Activated CD8-positive, alpha-beta T cell treated with anti-CD3 and anti-CD28 coated beads for 36 hours (primary cell): ENCODE results near the gene LRIF1. TPM values are rescaled to one million over a fixed set of nuclear protein-coding genes. Genes with fewer than 3 reads are reported as not detected.

Experiments used
- ATAC-seq: fragments of 200-7000 bp; cut with Tn5 transposase; one replicate; pipeline ENCODE4 v1.10.0; 2021; ENCODE audit warnings: mild to moderate bottlenecking, moderate library complexity
- CTCF ChIA-PET: fragments of 350-600 bp; sonication (Branson Sonifier 250); formaldehyde crosslinking; loops from one replicate; lab custom pipeline; 2021; ENCODE audit warnings: antibody characterized with exemption; lab: Charles Lee
- POLR2A ChIA-PET: fragments of 350-600 bp; sonication (Branson Sonifier 250); formaldehyde crosslinking; loops from one replicate; lab custom pipeline; 2021; ENCODE audit warnings: antibody characterized with exemption; lab: Charles Lee
- DNase-seq: peaks from one replicate; pipeline ENCODE4 v3.0.0-alpha.2; 2020
- H3K27ac Mint-ChIP-seq: one replicate; pipeline ENCODE4 v1.8.0; 2021; ENCODE audit warnings: mild to moderate bottlenecking, mixed read lengths
- H3K27me3 Mint-ChIP-seq: one replicate; pipeline ENCODE4 v1.8.0; 2021; ENCODE audit warnings: mixed read lengths
- H3K36me3 Mint-ChIP-seq: one replicate; pipeline ENCODE4 v1.8.0; 2021; ENCODE audit warnings: low read depth, mixed read lengths
- H3K4me1 Mint-ChIP-seq: one replicate; pipeline ENCODE4 v1.8.0; 2021; ENCODE audit warnings: low read depth, mixed read lengths
- H3K4me3 Mint-ChIP-seq: one replicate; pipeline ENCODE4 v1.8.0; 2021; ENCODE audit warnings: mild to moderate bottlenecking, moderate library complexity, mixed read lengths
- H3K9me3 Mint-ChIP-seq: one replicate; pipeline ENCODE4 v1.8.0; 2021; ENCODE audit warnings: mixed read lengths
- intact Hi-C: fragments of 100-400 bp; cut with micrococcal nuclease; formaldehyde crosslinking; loops from one replicate; pipeline ENCODE4 v1.10.0; 2022
- total RNA-seq, 2 experiments: library from RNA; stranded (reverse); gene quantifications; one replicate each; pipeline ENCODE4 v1.2.3, GENCODE V29; 2021
- TF ChIP-seq, protein P1 (sequence below): fragments of 200-600 bp; IDR thresholded peaks from one replicate; pipeline ENCODE4 v1.8.0; 2022; ENCODE audit warnings: antibody characterized with exemption, mild to moderate bottlenecking

LRIF1 gene
- total RNA-seq, 2 experiments from 2014 or later = 16.0 to 16.1 TPM

- Mint-ChIP-seq H3K4me1 (peaks cover 50% of the 10 kb centered on the region), H3K36me3 (peaks cover 86% of the 10 kb centered on the region), H3K4me3 (no peak overlapping the region), H3K9me3 (peaks cover 4% of the 10 kb centered on the region), H3K27ac (peak overlapping the region; percentile 60), H3K27me3 (no peaks in the 10 kb centered on the region)
- ChIA-PET POLR2A (interaction anchor here (0.6 to 5.6 kb wide), 2 partner anchors 15 to 25 kb away, joined by 3 to 27 read pairs; partner anchors contain the start of gene CD53), CTCF (no interaction called here)
- intact Hi-C loops = no loop called here
- no peak for DNase-seq
- no peak for ATAC-seq
- TF ChIP-seq, protein P1, sequence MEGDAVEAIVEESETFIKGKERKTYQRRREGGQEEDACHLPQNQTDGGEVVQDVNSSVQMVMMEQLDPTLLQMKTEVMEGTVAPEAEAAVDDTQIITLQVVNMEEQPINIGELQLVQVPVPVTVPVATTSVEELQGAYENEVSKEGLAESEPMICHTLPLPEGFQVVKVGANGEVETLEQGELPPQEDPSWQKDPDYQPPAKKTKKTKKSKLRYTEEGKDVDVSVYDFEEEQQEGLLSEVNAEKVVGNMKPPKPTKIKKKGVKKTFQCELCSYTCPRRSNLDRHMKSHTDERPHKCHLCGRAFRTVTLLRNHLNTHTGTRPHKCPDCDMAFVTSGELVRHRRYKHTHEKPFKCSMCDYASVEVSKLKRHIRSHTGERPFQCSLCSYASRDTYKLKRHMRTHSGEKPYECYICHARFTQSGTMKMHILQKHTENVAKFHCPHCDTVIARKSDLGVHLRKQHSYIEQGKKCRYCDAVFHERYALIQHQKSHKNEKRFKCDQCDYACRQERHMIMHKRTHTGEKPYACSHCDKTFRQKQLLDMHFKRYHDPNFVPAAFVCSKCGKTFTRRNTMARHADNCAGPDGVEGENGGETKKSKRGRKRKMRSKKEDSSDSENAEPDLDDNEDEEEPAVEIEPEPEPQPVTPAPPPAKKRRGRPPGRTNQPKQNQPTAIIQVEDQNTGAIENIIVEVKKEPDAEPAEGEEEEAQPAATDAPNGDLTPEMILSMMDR = no peak
Measured at GRCh38 chr1:110899458-110899843, 64.3 kb downstream of the LRIF1 start.

- peaks cover 90% of the 10 kb centered on the region for H3K36me3 Mint-ChIP-seq
- H3K27ac Mint-ChIP-seq = peak overlapping the region; percentile 92
- peaks cover 2% of the 10 kb centered on the region for H3K9me3 Mint-ChIP-seq
- CTCF ChIA-PET = interaction anchor here (1.3 kb wide), 1 partner anchor 10 kb away, joined by 5 read pairs; no protein-coding TSS in a partner anchor
- TF ChIP-seq, protein P1 = no peak
- intact Hi-C loops = no loop called here
- H3K27me3 Mint-ChIP-seq = no peaks in the 10 kb centered on the region
- ATAC-seq (no peak), DNase-seq (no peak)
- POLR2A ChIA-PET = interaction anchor here (1.2 to 5.6 kb wide), 4 partner anchors 8 to 25 kb away, joined by 4 to 27 read pairs (median 6); partner anchors contain the start of gene CD53
- no peak overlapping the region for H3K4me3 Mint-ChIP-seq
- peaks cover 56% of the 10 kb centered on the region for H3K4me1 Mint-ChIP-seq
Measured at GRCh38 chr1:110898734-110899457, 64.8 kb downstream of the LRIF1 start.

DNA sequence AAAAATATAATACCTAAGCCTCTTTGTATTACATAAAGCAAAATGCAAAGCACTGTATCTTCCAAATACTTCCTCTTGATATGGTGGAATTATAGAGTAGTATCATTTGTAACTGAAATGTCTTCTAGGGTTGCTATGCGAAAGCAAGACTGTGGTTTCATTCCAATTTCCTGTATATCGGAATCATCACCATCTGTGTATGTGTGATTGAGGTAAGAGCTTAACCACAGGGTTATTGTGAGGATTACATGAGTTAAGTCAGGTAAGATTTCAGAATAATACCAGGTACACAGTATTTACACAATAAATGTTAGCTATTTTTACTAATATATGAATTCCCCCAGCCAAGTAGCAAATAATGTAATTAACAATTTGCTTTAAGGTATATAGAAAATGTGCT, 66.0 kb downstream of the LRIF1 start:
- DNase-seq (no peak), ATAC-seq (peak; percentile 34)
- ChIA-PET CTCF (interaction anchor here (0.9 to 1.3 kb wide), 2 partner anchors 9 to 95 kb away, joined by 3 to 5 read pairs; no protein-coding TSS in a partner anchor), POLR2A (interaction anchor here (1.0 to 5.6 kb wide), 5 partner anchors 9 to 66 kb away, joined by 4 to 27 read pairs (median 5); partner anchors contain the start of genes CD53 and LRIF1)
- Mint-ChIP-seq H3K9me3 (no peaks in the 10 kb centered on the region), H3K4me1 (peaks cover 65% of the 10 kb centered on the region), H3K27me3 (no peaks in the 10 kb centered on the region), H3K4me3 (no peak overlapping the region), H3K36me3 (peaks cover 92% of the 10 kb centered on the region), H3K27ac (peak overlapping the region; percentile 92)
- intact Hi-C loops = no loop called here
- TF ChIP-seq, protein P1 = no peak

Other genes starting within 250 kb of the LRIF1 start
- 100 to 1,000 TPM; 251 to 257 TPM for gene CD53, start 90.8 kb downstream of the LRIF1 start, total RNA-seq
- 10 to 100 TPM; 27.5 to 37.2 TPM for gene DRAM2, start 176.2 kb upstream of the LRIF1 start, total RNA-seq
- 10 to 100 TPM; 36.0 to 38.6 TPM for gene CEPT1, start 176.3 kb upstream of the LRIF1 start, total RNA-seq
- gene DENND2D, start 236.7 kb upstream of the LRIF1 start, total RNA-seq = 100 to 1,000 TPM; 201 to 208 TPM